ENCODE data around the gene TSN. TPM values are rescaled to one million over a fixed set of nuclear protein-coding genes. Genes with fewer than 3 reads are reported as not detected.

Gene TSN
- total RNA-seq, 4 donors from 2014 or later, result 54.3 to 93.8 (median 82.1) TPM

- H3K27me3 ChIP-seq, result no peaks in the 10 kb centered on the region
- H3K27ac ChIP-seq, result no peak overlapping the region
- TF ChIP-seq POLR2A (IDR thresholded peaks at IDR 0.05) (no peak), CTCF (IDR thresholded peaks at IDR 0.05) (no peak)
- no peak overlapping the region for H3K4me3 ChIP-seq
- H3K4me1 ChIP-seq, result no peaks in the 10 kb centered on the region
- no peak for DNase-seq
- intact Hi-C loops (cut with DNase I; ENCODE audit: low total_unique reads), result no loop called here
- H3K9me3 ChIP-seq, result no peaks in the 10 kb centered on the region
- H3K36me3 ChIP-seq, result no peaks in the 10 kb centered on the region
Measured at GRCh38 chr2:121776361-121776760, 20.9 kb downstream of the TSN start.

GRCh38 chr2:121776885-121777698 is 21.6 kb downstream of the TSN start:
- Histone ChIP-seq H3K4me3 (no peak overlapping the region), H3K9me3 (no peaks in the 10 kb centered on the region), H3K36me3 (no peaks in the 10 kb centered on the region), H3K27me3 (no peaks in the 10 kb centered on the region), H3K27ac (no peak overlapping the region), H3K4me1 (no peaks in the 10 kb centered on the region)
- DNase-seq, result no peak
- no peak for TF ChIP-seq CTCF (IDR thresholded peaks at IDR 0.05)
- no peak for TF ChIP-seq POLR2A (IDR thresholded peaks at IDR 0.05)
- intact Hi-C loops (cut with DNase I; ENCODE audit: low total_unique reads), result no loop called here

- Histone ChIP-seq H3K9me3 (no peaks in the 10 kb centered on the region), H3K27me3 (no peaks in the 10 kb centered on the region), H3K36me3 (no peaks in the 10 kb centered on the region), H3K4me1 (no peaks in the 10 kb centered on the region), H3K27ac (no peak overlapping the region), H3K4me3 (no peak overlapping the region)
- TF ChIP-seq POLR2A (IDR thresholded peaks at IDR 0.05) (no peak), CTCF (IDR thresholded peaks at IDR 0.05) (no peak)
- DNase-seq, result no peak
- intact Hi-C loops (cut with DNase I; ENCODE audit: low total_unique reads), result no loop called here
Measured at GRCh38 chr2:121777699-121778058, 22.2 kb downstream of the TSN start.

GRCh38 chr2:121778741-121779487 is 23.5 kb downstream of the TSN start:
- no peaks in the 10 kb centered on the region for H3K36me3 ChIP-seq
- no peak overlapping the region for H3K4me3 ChIP-seq
- H3K27me3 ChIP-seq, result no peaks in the 10 kb centered on the region
- intact Hi-C loops (cut with DNase I; ENCODE audit: low total_unique reads), result no loop called here
- no peaks in the 10 kb centered on the region for H3K4me1 ChIP-seq
- H3K9me3 ChIP-seq, result no peaks in the 10 kb centered on the region
- H3K27ac ChIP-seq, result no peak overlapping the region
- TF ChIP-seq POLR2A (IDR thresholded peaks at IDR 0.05) (no peak), CTCF (IDR thresholded peaks at IDR 0.05) (no peak)
- DNase-seq, result no peak

- Histone ChIP-seq H3K4me1 (no peaks in the 10 kb centered on the region), H3K27ac (no peak overlapping the region), H3K9me3 (no peaks in the 10 kb centered on the region), H3K36me3 (no peaks in the 10 kb centered on the region), H3K27me3 (no peaks in the 10 kb centered on the region), H3K4me3 (no peak overlapping the region)
- no peak for TF ChIP-seq POLR2A (IDR thresholded peaks at IDR 0.05)
- no peak for TF ChIP-seq CTCF (IDR thresholded peaks at IDR 0.05)
- intact Hi-C loops (cut with DNase I; ENCODE audit: low total_unique reads), result no loop called here
- no peak for DNase-seq
Measured at GRCh38 chr2:121783180-121783579, 27.7 kb downstream of the TSN start.

All from uterus (tissue), 4 donors.